ENCODE results near the gene TULP3. TPM values are rescaled to one million over a fixed set of nuclear protein-coding genes. Genes with fewer than 3 reads are reported as not detected.

Gene TULP3
- total RNA-seq, 4 donors from 2014 or later: 20.1 to 32.3 (median 22.3) TPM

DNA sequence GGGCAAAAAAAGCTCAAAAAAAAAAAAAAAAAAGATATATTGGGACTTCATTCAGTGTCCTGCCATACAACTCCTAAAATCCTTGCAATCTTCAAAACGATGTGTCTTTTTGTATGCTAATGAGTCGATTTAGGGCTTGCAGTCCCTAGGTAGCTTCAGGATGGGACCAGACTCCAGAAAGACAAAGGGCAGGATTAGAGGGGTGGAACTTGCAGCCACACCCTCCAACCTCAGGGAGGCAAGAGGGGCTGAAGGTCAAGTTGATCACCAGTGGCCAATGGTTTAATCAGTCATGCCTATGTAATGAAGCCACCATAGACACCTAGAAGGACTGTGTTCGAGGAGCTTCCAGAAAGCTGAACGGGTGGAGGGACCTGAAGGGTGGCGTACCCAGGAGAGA, 97.8 kb downstream of the TULP3 start:
- no peak overlapping the region for H3K4me3 ChIP-seq (replicated peaks in 1 of 3)
- no peaks in the 10 kb centered on the region for H3K9me3 ChIP-seq
- H3K27ac ChIP-seq: peak overlapping the region in 1 of 3 donors; percentile 33
- no peaks in the 10 kb centered on the region for H3K27me3 ChIP-seq
- peaks cover 17 to 21% of the 10 kb centered on the region in 2 donors for H3K4me1 ChIP-seq
- intact Hi-C loops (cut with DNase I): no loop called here
- WGBS, 2 donors: 96 to 98% methylated on average over 5 of the region's 5 CpGs
- TF ChIP-seq, protein P1, sequence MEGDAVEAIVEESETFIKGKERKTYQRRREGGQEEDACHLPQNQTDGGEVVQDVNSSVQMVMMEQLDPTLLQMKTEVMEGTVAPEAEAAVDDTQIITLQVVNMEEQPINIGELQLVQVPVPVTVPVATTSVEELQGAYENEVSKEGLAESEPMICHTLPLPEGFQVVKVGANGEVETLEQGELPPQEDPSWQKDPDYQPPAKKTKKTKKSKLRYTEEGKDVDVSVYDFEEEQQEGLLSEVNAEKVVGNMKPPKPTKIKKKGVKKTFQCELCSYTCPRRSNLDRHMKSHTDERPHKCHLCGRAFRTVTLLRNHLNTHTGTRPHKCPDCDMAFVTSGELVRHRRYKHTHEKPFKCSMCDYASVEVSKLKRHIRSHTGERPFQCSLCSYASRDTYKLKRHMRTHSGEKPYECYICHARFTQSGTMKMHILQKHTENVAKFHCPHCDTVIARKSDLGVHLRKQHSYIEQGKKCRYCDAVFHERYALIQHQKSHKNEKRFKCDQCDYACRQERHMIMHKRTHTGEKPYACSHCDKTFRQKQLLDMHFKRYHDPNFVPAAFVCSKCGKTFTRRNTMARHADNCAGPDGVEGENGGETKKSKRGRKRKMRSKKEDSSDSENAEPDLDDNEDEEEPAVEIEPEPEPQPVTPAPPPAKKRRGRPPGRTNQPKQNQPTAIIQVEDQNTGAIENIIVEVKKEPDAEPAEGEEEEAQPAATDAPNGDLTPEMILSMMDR (IDR thresholded peaks at IDR 0.05): no peak
- TF ChIP-seq POLR2A (IDR thresholded peaks at IDR 0.05): no peak
- no peak for DNase-seq
- H3K36me3 ChIP-seq: no peaks in the 10 kb centered on the region

Small RNA genes lying within 50 kb of the gene (small RNA-seq; reads per million reads assigned to genes)
- gene RNU6-1315P: not detected

Other genes with a start within 250 kb of the TULP3 start
- 10 to 100 TPM; 43.5 to 69.9 (median 47.0) TPM for gene FKBP4, start 95.9 kb upstream of the TULP3 start, total RNA-seq
- 10 to 100 TPM; 40.6 to 87.9 (median 64.7) TPM for gene ITFG2, start 78.2 kb upstream of the TULP3 start, total RNA-seq
- 1 to 10 TPM in 3 of 4 donors, under 1 TPM in 1; 0.88 to 2.1 (median 1.2) TPM for gene NRIP2, start 55.9 kb upstream of the TULP3 start, total RNA-seq
- gene TEX52, start 33.9 kb upstream of the TULP3 start, total RNA-seq: not detected
- under 1 TPM in 3 of 4 donors, not detected in 1; 0.54 to 0.67 (median 0.58) TPM for gene FOXM1, start 13.7 kb upstream of the TULP3 start, total RNA-seq
- gene RHNO1, start 13.7 kb upstream of the TULP3 start, total RNA-seq: 10 to 100 TPM; 14.3 to 22.2 (median 17.5) TPM
- 10 to 100 TPM; 28.5 to 50.9 (median 37.0) TPM for gene TEAD4, start 68.5 kb downstream of the TULP3 start, total RNA-seq
- gene TSPAN9, start 186.5 kb downstream of the TULP3 start, total RNA-seq: 10 to 100 TPM; 26.9 to 47.5 (median 33.2) TPM